GM12864 (cell line): Measurements from ENCODE around the gene FMN1.

Experiments
- DNase-seq: peaks from one replicate; pipeline ENCODE4 v3.0.0-alpha.2; 2011; ENCODE audit warnings: low read depth
- H3K4me3 ChIP-seq: 2 replicates; pipeline ENCODE4 v1.5.1; 2011; ENCODE audit warnings: mild to moderate bottlenecking, low read depth, low read length, control low read depth
- TF ChIP-seq, protein P1 (sequence below): IDR thresholded peaks from 2 replicates; pipeline ENCODE4 v1.5.1; 2011; ENCODE audit warnings: low read depth, mild to moderate bottlenecking, moderate library complexity, low read length, control low read depth, inconsistent platforms; ENCODE audit errors: missing control alignments

FMN1 gene

GRCh38 chr15:33104212-33104611, 90.3 kb downstream of the FMN1 start:
- H3K4me3 ChIP-seq = no peak overlapping the region
- TF ChIP-seq, protein P1, sequence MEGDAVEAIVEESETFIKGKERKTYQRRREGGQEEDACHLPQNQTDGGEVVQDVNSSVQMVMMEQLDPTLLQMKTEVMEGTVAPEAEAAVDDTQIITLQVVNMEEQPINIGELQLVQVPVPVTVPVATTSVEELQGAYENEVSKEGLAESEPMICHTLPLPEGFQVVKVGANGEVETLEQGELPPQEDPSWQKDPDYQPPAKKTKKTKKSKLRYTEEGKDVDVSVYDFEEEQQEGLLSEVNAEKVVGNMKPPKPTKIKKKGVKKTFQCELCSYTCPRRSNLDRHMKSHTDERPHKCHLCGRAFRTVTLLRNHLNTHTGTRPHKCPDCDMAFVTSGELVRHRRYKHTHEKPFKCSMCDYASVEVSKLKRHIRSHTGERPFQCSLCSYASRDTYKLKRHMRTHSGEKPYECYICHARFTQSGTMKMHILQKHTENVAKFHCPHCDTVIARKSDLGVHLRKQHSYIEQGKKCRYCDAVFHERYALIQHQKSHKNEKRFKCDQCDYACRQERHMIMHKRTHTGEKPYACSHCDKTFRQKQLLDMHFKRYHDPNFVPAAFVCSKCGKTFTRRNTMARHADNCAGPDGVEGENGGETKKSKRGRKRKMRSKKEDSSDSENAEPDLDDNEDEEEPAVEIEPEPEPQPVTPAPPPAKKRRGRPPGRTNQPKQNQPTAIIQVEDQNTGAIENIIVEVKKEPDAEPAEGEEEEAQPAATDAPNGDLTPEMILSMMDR = no peak
- DNase-seq = no peak

GRCh38 chr15:33101036-33101435, 93.5 kb downstream of the FMN1 start:
- H3K4me3 ChIP-seq = no peak overlapping the region
- TF ChIP-seq, protein P1 = no peak
- no peak for DNase-seq

DNA sequence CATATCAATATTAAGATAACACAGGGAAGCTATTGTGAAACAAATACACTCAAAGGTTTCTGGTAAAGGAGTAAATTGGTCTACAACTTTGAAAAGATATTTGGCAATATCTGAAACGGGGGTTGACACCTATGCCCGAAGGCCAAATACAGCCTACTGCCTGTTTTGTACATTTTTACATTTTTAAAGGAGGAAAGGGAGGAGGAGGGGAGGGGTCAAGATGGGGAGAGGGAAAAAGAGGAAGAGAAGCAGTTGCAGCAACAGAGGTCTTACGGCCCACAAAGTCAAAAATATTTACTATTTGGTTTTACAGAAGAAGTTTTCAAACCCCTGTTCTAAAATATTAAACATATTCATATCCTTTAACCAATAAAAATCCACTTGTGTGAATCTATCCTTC, 94.2 kb downstream of the FMN1 start:
- TF ChIP-seq, protein P1 = no peak
- H3K4me3 ChIP-seq = no peak overlapping the region
- no peak for DNase-seq

GRCh38 chr15:33099739-33100138, 94.8 kb downstream of the FMN1 start:
- TF ChIP-seq, protein P1 = no peak
- DNase-seq = no peak

GRCh38 chr15:33099213-33099612, 95.3 kb downstream of the FMN1 start:
- no peak overlapping the region for H3K4me3 ChIP-seq
- TF ChIP-seq, protein P1 = no peak
- no peak for DNase-seq

More at GRCh38 chr15:33099739-33100138, 94.8 kb downstream of the FMN1 start:
- no peak overlapping the region for H3K4me3 ChIP-seq

GRCh38 chr15:33098094-33099058, 96.1 kb downstream of the FMN1 start:
- TF ChIP-seq, protein P1 = no peak
- no peak for DNase-seq
- H3K4me3 ChIP-seq = no peak overlapping the region

GRCh38 chr15:33096134-33096533, 98.4 kb downstream of the FMN1 start:
- TF ChIP-seq, protein P1 = no peak

More at GRCh38 chr15:33096134-33096533, 98.4 kb downstream of the FMN1 start:
- DNase-seq = no peak
- no peak overlapping the region for H3K4me3 ChIP-seq
